Natural killer cell (primary cell): ENCODE results near the gene TWIST2. TPM values are rescaled to one million over a fixed set of nuclear protein-coding genes. Genes with fewer than 3 reads are reported as not detected.

Experiments
- ATAC-seq, 3 donors: fragments of 150-1000 bp in 2 of 3; fragments of 200-7000 bp in 1 of 3; cut with Tn5 transposase; 1 replicate in 1 of 3; 2 replicates in 2 of 3; pipeline ENCODE4 v1.10.0; 2021; ENCODE audit warnings: mild to moderate bottlenecking in 2 of 3, moderate library complexity in 2 of 3
- DNase-seq, 2 donors: peaks; one replicate each; pipeline versions ENCODE4 v3.0.0 to v3.0.0-alpha.2; 2013 to 2021; ENCODE audit warnings: mixed read lengths in 1 of 2
- H3K27ac ChIP-seq: one replicate; pipeline ENCODE4 v1.5.1; 2013; ENCODE audit warnings: mild to moderate bottlenecking, low read length
- H3K27me3 ChIP-seq: one replicate; pipeline ENCODE4 v1.6.1; 2013; ENCODE audit warnings: low read length; ENCODE audit not compliant: control insufficient read depth, insufficient read depth
- H3K36me3 ChIP-seq: one replicate; pipeline ENCODE4 v1.6.1; 2013; ENCODE audit warnings: low read length; ENCODE audit not compliant: control insufficient read depth, insufficient read depth
- H3K4me1 ChIP-seq: one replicate; pipeline ENCODE4 v1.6.1; 2013; ENCODE audit warnings: low read length; ENCODE audit not compliant: control insufficient read depth, insufficient read depth
- H3K4me3 ChIP-seq: one replicate; pipeline ENCODE4 v1.5.1; 2013; ENCODE audit warnings: low read length
- H3K9me3 ChIP-seq: one replicate; pipeline ENCODE4 v1.6.1; 2013; ENCODE audit warnings: low read length; ENCODE audit not compliant: control insufficient read depth, insufficient read depth
- H3K27ac Mint-ChIP-seq, 2 donors: one replicate each; pipeline ENCODE4 v1.8.0; 2022; ENCODE audit warnings: mild to moderate bottlenecking in 2 of 2, mixed read lengths in 2 of 2, moderate library complexity in 1 of 2
- H3K27me3 Mint-ChIP-seq, 2 donors: one replicate each; pipeline ENCODE4 v1.8.0; 2022; ENCODE audit warnings: low read depth in 2 of 2, mixed read lengths in 2 of 2
- H3K36me3 Mint-ChIP-seq: one replicate; pipeline ENCODE4 v1.8.0; 2022; ENCODE audit warnings: mixed read lengths
- H3K4me1 Mint-ChIP-seq, 2 donors: one replicate each; pipeline ENCODE4 v1.8.0; 2022; ENCODE audit warnings: mixed read lengths in 2 of 2
- H3K4me3 Mint-ChIP-seq: one replicate; pipeline ENCODE4 v1.8.0; 2022; ENCODE audit warnings: mild to moderate bottlenecking, moderate library complexity, mixed read lengths
- H3K9me3 Mint-ChIP-seq, 2 donors: one replicate each; pipeline ENCODE4 v1.8.0; 2022; ENCODE audit warnings: mixed read lengths in 2 of 2
- WGBS: methylation state at CpG from one replicate; pipeline ENCODE4 v1.1.7; 2013; ENCODE audit warnings: missing lambda C conversion rate; ENCODE audit not compliant: insufficient coverage; 5-methylcytosine and 5-hydroxymethylcytosine counted together
- intact Hi-C: fragments of 100-400 bp; cut with micrococcal nuclease; formaldehyde crosslinking; loops from one replicate; pipeline ENCODE4 v1.14.2; 2022
- total RNA-seq, 4 donors: library from RNA; stranded (reverse); fragments of 120-200 nt in 1 of 4; gene quantifications; one replicate each; pipeline versions ENCODE4 v1.2.3 to v1.2.4, GENCODE V29; 2013 to 2022
- TF ChIP-seq, protein P1 (sequence below): fragments of 200-600 bp; IDR thresholded peaks from one replicate; pipeline ENCODE4 v1.8.0; 2022; ENCODE audit warnings: antibody characterized with exemption

Gene TWIST2
- total RNA-seq, 3 donors from 2014 or later (not counting 1 experiment from before 2014, with no cell fraction given): not detected

DNA sequence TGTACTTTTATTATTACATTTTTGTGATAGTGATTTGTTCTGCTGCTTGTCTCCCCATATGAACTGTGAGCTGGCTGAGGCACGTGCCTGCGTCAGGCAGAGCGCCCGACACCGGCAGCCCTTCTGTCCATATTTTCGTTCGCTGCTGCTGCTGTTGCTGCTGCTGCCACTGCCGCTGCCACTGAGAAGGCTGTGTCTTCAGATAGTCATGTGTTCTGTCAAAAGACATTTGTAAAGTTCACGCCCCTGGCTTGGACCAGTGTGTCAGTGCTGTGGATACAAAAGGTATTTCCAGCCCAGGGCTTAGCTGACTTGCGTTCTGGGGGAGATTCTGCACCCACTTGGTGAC lies 47.0 kb downstream of the TWIST2 start:
- intact Hi-C loops: no loop called here
- no peak for ATAC-seq
- H3K9me3 ChIP-seq: no peaks in the 10 kb centered on the region
- Mint-ChIP-seq H3K36me3 (no peaks in the 10 kb centered on the region), H3K9me3 (no peaks in the 10 kb centered on the region), H3K27me3 (peaks cover 0 to 6% of the 10 kb centered on the region in 2 donors), H3K4me1 (no peaks in the 10 kb centered on the region), H3K27ac (no peak overlapping the region), H3K4me3 (no peak overlapping the region)
- no peaks in the 10 kb centered on the region for H3K27me3 ChIP-seq
- TF ChIP-seq, protein P1, sequence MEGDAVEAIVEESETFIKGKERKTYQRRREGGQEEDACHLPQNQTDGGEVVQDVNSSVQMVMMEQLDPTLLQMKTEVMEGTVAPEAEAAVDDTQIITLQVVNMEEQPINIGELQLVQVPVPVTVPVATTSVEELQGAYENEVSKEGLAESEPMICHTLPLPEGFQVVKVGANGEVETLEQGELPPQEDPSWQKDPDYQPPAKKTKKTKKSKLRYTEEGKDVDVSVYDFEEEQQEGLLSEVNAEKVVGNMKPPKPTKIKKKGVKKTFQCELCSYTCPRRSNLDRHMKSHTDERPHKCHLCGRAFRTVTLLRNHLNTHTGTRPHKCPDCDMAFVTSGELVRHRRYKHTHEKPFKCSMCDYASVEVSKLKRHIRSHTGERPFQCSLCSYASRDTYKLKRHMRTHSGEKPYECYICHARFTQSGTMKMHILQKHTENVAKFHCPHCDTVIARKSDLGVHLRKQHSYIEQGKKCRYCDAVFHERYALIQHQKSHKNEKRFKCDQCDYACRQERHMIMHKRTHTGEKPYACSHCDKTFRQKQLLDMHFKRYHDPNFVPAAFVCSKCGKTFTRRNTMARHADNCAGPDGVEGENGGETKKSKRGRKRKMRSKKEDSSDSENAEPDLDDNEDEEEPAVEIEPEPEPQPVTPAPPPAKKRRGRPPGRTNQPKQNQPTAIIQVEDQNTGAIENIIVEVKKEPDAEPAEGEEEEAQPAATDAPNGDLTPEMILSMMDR: no peak
- H3K36me3 ChIP-seq: no peaks in the 10 kb centered on the region
- DNase-seq: no peak
- no peak overlapping the region for H3K27ac ChIP-seq
- H3K4me1 ChIP-seq: no peaks in the 10 kb centered on the region
- H3K4me3 ChIP-seq: no peak overlapping the region
- 91% methylated on average over 10 of the region's 10 CpGs for WGBS

DNA sequence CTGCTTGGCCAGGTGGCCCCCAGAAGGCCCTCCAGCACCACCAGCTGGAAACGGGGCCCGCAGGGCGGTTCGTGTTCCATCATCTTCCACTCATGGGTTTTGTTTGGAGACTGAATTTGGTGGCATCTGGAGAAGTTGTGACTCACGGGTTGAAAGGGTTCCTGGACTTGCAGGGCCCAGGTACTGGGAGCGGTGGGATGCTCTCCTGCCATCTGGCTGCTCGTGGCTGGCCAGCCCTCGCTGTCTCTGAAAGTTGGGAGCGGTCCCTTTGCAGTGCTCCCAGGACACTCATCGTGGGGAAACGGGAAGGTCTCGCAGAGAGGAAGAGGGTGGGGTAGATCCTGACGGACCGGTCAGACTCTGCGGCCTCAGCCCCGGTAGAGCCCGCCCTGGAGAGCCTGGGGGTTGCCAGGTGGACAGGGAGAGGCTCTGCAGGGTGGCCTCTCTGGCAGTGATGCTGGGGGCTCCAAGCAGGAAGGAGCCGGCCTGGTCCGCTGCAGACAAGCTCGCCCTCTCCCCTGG lies 47.5 kb downstream of the TWIST2 start:
- no peak for DNase-seq
- ATAC-seq: no peak
- H3K36me3 ChIP-seq: no peaks in the 10 kb centered on the region
- no peak overlapping the region for H3K27ac ChIP-seq
- H3K4me1 ChIP-seq: no peaks in the 10 kb centered on the region
- no peaks in the 10 kb centered on the region for H3K4me1 Mint-ChIP-seq
- no peaks in the 10 kb centered on the region for H3K27me3 ChIP-seq
- H3K36me3 Mint-ChIP-seq: no peaks in the 10 kb centered on the region
- WGBS: 66% methylated on average over 20 of the region's 20 CpGs
- H3K4me3 Mint-ChIP-seq: no peak overlapping the region
- H3K4me3 ChIP-seq: no peak overlapping the region
- no peaks in the 10 kb centered on the region for H3K9me3 ChIP-seq
- intact Hi-C loops: no loop called here
- TF ChIP-seq, protein P1: no peak
- peaks cover 0 to 6% of the 10 kb centered on the region in 2 donors for H3K27me3 Mint-ChIP-seq
- no peak overlapping the region for H3K27ac Mint-ChIP-seq
- no peaks in the 10 kb centered on the region for H3K9me3 Mint-ChIP-seq

- DNase-seq (no peak), ATAC-seq (no peak)
- no peaks in the 10 kb centered on the region for H3K9me3 Mint-ChIP-seq
- H3K27me3 ChIP-seq: no peaks in the 10 kb centered on the region
- TF ChIP-seq, protein P1: no peak
- no peaks in the 10 kb centered on the region for H3K9me3 ChIP-seq
- no peak overlapping the region for H3K27ac Mint-ChIP-seq
- H3K4me1 Mint-ChIP-seq: no peaks in the 10 kb centered on the region
- H3K4me1 ChIP-seq: no peaks in the 10 kb centered on the region
- no peaks in the 10 kb centered on the region for H3K36me3 Mint-ChIP-seq
- no peaks in the 10 kb centered on the region for H3K36me3 ChIP-seq
- H3K4me3 Mint-ChIP-seq: no peak overlapping the region
- H3K27me3 Mint-ChIP-seq: peaks cover 0 to 6% of the 10 kb centered on the region in 2 donors
- 46% methylated on average over 27 of the region's 27 CpGs for WGBS
- intact Hi-C loops: no loop called here
- no peak overlapping the region for H3K27ac ChIP-seq
- no peak overlapping the region for H3K4me3 ChIP-seq
Measured at GRCh38 chr2:238895891-238896600, 48.2 kb downstream of the TWIST2 start.

DNA sequence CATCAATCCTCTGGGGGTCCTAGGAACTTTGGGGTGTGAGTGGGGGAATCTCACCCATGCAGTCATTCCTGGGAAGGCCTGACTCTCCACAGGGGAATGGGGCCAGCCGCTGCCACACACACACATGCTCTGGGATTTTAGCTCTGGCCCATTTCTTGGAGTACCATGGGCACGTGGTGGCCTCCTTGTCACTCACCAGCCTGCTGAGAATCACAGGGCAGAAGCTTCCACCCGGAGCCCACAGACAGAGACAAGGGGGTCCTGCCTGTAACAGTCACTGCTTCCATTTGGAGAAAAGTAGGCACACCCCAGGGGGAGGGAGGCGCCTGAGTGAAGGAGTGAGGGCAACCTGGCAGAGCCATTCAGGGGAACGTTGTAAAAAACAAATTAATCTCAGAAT lies 48.8 kb downstream of the TWIST2 start:
- Mint-ChIP-seq H3K36me3 (no peaks in the 10 kb centered on the region), H3K27me3 (peaks cover 0 to 6% of the 10 kb centered on the region in 2 donors), H3K4me3 (no peak overlapping the region), H3K27ac (no peak overlapping the region), H3K9me3 (no peaks in the 10 kb centered on the region), H3K4me1 (no peaks in the 10 kb centered on the region)
- TF ChIP-seq, protein P1: no peak
- intact Hi-C loops: no loop called here
- Histone ChIP-seq H3K4me3 (no peak overlapping the region), H3K27ac (no peak overlapping the region), H3K27me3 (no peaks in the 10 kb centered on the region), H3K4me1 (no peaks in the 10 kb centered on the region), H3K36me3 (no peaks in the 10 kb centered on the region), H3K9me3 (no peaks in the 10 kb centered on the region)
- ATAC-seq: no peak
- DNase-seq: no peak
- 70% methylated on average over 5 of the region's 5 CpGs for WGBS
